HG02938 (cell line): ENCODE data around the gene SLC14A1.

Experiments
- ATAC-seq: cut with Tn5 transposase; IDR thresholded peaks from one replicate; pipeline ENCODE4 v1.9.1; 2021; ENCODE audit warnings: mild to moderate bottlenecking, moderate library complexity; ENCODE audit not compliant: unreplicated experiment

The SLC14A1 gene

DNA sequence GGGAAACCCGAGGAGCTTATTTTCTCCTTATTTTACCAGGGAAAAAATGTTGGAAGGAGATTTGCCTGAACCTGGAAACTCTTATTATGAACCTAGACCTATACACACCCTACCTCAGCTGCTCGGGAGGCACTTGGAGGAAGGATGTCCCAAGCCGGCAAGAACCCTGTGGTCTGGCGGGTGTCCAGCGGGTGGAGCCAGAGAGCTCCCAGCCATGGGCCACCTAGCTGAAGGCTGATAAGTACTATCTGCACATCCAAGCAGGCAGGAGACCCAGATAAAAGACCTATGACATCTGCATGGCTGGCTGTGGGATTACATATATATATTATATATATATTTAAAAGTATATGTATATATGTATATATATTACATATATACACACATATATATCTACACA lies 1.1 kb upstream of the SLC14A1 start:
- ATAC-seq, result peak; percentile 87

- ATAC-seq, result no peak
Observed at GRCh38 chr18:45724601-45725000, 620 bp downstream of the SLC14A1 start.

DNA sequence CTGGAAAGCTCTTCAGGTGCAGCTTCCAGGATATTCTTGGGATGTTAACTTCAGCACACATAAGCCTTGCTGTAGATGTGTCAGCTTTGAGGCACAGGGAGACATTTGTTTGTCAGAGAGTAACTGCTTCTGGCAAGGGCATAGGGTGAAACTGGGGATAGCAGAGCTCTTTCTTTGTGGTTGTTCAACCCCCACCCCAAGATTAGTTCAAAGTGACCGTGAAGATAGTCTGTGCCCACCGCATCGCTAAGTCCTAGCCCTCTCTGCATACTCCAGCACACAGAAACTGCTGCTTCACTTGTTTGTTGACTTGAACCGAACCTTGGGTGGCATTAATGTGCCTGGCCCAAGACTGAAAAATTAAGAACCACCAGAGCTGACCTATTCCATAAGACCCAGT lies 1.4 kb downstream of the SLC14A1 start:
- ATAC-seq, result no peak

GRCh38 chr18:45726603-45727002 lies 2.6 kb downstream of the SLC14A1 start:
- no peak for ATAC-seq

DNA sequence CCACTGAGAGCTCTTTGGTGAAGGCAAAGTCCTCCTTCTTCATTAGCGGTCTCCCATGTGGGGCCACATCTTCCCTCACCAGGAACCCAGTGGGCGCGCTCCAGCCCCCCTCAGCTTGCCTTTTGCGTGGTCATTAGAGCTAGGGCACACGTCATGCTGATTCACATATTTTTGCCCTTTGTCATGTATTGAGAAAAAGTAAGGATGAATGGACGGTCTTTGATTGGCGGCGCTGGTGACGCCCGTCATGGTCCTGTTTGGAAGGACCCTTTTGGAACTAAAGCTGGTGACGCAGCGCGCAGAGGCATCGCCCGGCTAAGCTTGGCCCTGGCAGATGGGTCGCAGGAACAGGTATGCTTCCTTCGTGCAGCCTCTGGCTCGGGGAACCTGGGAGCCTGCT lies 3.1 kb downstream of the SLC14A1 start:
- no peak for ATAC-seq

GRCh38 chr18:45728336-45729010 lies 4.5 kb downstream of the SLC14A1 start:
- no peak for ATAC-seq

DNA sequence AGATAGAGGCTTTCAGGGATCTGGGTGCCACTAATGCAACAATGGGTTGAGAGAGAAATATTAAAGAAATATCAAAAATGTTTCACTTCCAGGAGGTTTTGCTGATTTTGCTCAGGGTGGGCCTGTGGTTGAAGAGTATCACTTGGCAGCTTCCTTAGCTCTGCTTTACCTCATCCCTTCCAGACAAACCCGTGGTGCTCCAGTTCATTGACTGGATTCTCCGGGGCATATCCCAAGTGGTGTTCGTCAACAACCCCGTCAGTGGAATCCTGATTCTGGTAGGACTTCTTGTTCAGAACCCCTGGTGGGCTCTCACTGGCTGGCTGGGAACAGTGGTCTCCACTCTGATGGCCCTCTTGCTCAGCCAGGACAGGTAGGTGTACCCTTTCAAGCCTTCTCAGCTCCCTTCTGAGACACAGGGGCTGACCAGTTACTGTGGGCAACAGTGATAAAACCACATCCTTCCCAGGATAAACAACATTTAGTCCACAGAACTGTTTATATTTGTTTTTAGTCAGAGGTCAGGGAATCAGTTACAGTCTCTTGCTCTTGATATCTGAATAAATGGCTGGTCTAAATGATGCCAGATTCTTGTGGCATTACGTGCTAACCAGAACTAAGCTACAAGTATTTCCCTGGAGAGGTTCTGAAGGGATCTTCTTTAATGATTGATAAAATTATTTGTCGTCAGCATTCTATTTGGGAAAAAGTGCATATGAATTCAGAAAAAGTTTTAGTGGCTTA lies 7.0 kb downstream of the SLC14A1 start:
- no peak for ATAC-seq

- ATAC-seq, result no peak
Observed at GRCh38 chr18:45731716-45732115, 7.7 kb downstream of the SLC14A1 start.

GRCh38 chr18:45733535-45733934 lies 9.6 kb downstream of the SLC14A1 start:
- ATAC-seq, result no peak

- ATAC-seq, result no peak
Observed at GRCh38 chr18:45734505-45734904, 10.5 kb downstream of the SLC14A1 start.

- no peak for ATAC-seq
Observed at GRCh38 chr18:45734944-45735343, 11.0 kb downstream of the SLC14A1 start.

DNA sequence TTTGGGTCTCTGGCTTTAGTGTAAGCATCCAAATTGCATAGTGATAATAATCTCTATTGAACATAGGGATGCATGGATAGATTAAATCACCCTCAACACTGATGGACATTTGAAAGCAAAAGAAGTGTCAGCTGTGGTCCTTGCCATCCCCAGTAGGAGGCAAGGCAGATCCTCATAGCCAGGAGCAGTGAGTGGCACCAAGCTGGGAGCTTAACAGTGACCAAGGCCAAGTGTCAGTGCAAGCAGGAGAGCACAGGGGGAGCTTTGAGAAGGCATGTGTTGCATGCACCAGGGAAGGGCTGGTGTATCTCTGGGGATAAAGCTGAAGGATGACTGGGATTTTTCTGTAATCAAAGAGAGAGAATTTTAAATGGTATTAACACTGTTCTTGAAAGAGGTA lies 14.7 kb downstream of the SLC14A1 start:
- no peak for ATAC-seq

DNA sequence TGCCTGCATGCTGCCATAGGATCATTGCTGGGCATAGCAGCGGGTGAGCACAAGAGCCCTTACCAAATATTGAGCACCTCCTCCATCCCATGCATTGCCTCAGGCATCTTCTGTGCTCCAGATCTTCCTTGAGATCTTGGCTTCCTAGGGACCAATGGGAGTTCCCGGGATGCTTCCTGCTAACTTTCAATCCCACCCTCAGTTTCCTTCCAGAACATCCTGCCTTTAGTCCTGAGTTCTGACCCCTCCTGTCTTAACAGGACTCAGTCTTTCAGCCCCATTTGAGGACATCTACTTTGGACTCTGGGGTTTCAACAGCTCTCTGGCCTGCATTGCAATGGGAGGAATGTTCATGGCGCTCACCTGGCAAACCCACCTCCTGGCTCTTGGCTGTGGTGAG lies 15.3 kb downstream of the SLC14A1 start:
- no peak for ATAC-seq

DNA sequence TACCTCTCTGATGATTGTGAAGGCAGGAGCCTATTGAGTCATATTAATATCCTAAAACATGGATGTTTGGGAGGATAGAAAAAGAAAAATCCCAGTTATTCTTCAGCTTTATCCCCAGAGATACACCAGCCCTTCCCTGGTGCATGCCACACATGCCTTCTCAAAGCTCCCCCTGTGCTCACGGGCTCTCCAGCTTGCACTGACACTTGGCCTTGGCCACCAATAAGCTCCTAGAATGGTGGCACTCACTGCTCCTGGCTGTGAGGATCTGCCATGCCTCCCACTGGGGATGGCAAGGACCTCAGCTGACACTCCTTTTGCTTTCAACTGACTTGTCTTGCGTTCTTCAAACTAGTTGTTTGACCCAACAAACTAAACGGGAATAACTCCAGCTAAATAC lies 15.9 kb downstream of the SLC14A1 start:
- ATAC-seq, result no peak

DNA sequence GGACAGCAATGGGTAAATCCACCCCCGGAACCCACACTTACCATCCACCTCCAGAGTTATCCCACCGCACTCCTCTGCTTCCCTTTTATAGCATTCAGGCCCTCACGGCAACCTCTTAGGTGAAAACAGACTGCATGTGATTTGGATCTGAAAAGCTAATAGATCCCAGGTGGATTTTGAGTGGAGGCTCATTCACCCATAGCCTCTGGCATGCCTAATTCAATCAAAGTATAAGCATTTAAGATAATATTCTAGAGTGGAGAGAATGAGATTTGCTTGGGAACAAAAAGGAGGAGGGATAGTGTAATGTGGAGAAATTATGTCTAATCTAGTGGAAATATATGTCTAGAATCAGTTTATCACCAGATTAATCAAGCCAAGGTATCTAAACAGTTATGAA lies 17.1 kb downstream of the SLC14A1 start:
- no peak for ATAC-seq

DNA sequence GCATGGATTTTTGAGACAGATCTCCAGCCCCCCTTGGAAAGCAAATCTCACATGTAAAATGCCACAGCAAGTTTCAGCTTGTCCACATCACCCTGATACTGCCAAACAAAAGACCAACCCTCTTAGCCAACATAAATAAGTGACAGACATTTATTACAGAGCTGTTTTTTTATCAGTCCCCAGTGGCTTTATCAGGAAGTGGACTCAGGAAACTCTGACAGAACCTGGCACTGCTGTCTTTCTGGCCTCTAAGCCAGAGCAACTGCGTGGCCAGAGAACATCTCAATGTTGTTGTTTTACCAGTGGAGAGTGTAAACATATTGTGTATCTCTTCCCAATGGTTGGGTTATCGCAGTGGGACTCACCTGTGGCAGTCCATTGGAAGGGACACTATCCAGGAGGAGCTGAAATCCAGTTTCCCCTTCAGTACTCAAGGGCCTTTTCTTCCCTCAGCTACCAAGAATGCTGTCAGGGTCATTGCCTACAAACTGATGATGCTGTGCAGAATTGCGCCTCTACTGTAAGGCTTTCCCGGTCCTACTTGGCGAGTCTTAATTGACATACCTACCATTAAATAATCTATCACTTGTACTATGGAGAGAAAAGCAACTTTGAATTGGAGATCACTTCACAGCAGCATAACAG lies 22.0 kb downstream of the SLC14A1 start:
- no peak for ATAC-seq

DNA sequence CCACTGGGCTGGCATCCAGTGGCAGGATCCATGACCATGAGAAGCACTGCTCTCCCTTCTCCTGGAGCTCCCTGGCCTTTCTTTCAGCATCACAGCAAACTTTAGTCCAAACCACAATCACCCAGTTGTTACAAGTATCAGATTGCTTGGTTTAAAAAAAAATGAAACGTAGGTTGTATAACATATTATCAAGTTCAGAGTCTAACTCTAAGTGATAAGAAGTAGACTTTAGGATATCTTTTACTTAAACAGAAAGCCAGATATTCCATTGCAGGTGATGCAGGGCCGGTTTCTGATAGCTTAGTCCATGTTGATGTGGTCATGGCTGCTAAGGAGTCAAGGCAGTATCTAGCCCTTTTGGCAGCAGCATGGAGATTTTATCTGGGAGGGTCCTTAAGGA lies 24.5 kb downstream of the SLC14A1 start:
- no peak for ATAC-seq

- ATAC-seq, result no peak
Observed at GRCh38 chr18:45749918-45750689, 26.1 kb downstream of the SLC14A1 start.

DNA sequence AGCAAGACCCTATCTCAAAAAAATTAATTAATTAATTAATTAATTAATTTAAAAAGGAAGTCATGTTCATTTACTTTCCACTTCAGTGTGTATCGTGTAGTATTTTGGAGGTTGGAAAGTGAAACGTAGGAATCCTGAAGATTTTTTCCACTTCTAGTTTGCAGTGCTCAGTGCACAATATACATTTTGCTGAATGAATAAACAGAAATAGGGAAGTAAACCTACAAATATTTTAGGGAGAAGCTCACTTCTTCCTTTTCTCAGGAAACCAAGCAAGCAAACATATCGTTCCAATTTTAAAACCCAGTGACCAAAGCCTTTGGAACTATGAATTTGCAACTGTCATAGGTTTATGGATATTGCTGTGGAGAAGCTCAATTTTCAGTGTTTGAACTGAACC lies 27.8 kb downstream of the SLC14A1 start:
- no peak for ATAC-seq

- ATAC-seq, result no peak
Observed at GRCh38 chr18:45752681-45753080, 28.7 kb downstream of the SLC14A1 start.

DNA sequence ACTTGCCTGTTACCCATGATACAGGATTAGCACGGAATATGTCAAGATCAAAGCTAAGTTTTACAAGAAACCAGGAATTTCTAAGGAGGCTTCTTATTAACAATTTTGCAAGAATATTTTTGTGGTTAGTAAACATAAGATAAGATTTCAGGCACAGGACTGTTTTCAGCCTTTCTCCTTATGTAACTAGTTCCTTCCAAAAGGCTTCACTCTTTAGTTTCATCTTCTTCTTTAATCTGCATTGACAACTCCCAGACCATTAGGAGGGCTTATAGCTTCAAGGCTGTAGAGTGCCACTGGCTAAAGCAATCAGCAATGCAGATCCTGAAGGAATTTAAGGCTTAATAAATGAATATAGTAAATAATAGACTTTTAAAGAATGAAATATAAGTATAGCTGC lies 29.3 kb downstream of the SLC14A1 start:
- ATAC-seq, result no peak
